Epithelial cell of prostate (primary cell): ENCODE results near the gene RAB27B.
A peak's percentile ranks its signal among the peaks of the same experiment; 100 is the strongest.
"Not testable (repeated sequence)": the region's sequence is repeated elsewhere in the genome, so short reads cannot be mapped to it uniquely, and the experiment has no call there.

Source experiments
- DNase-seq: peaks from one replicate; pipeline ENCODE4 v3.0.0-alpha.2; 2011; ENCODE audit warnings: low read depth, low spot score
- H3K27ac ChIP-seq: fragments of 450-650 bp; 2 replicates; pipeline ENCODE4 v1.5.1; 2017; ENCODE audit warnings: mild to moderate bottlenecking

Gene RAB27B

GRCh38 chr18:54828281-54828881 is at the start of gene RAB27B:
TSS of gene RAB27B (plus strand) at chr18:54828477. CDS start at chr18:54877586, 49,109 bp downstream.
- peak; percentile 93 for DNase-seq
- H3K27ac ChIP-seq: peak within 1 kb of the TSS; percentile 82

GRCh38 chr18:54780285-54780861 is 47.9 kb upstream of the RAB27B start:
- no peak overlapping the region for H3K27ac ChIP-seq
- no peak for DNase-seq

- DNase-seq: no peak
Observed at GRCh38 chr18:54780970-54781369, 47.3 kb upstream of the RAB27B start.

GRCh38 chr18:54783139-54783538 is 45.1 kb upstream of the RAB27B start:
- H3K27ac ChIP-seq: no peak overlapping the region
- no peak for DNase-seq

More at GRCh38 chr18:54780970-54781369, 47.3 kb upstream of the RAB27B start:
- no peak overlapping the region for H3K27ac ChIP-seq

- no peak overlapping the region for H3K27ac ChIP-seq
- no peak for DNase-seq
Observed at GRCh38 chr18:54786206-54786605, 42.1 kb upstream of the RAB27B start.

- no peak for DNase-seq
- no peak overlapping the region for H3K27ac ChIP-seq
Observed at GRCh38 chr18:54787121-54787520, 41.2 kb upstream of the RAB27B start.

GRCh38 chr18:54787616-54788015 is 40.7 kb upstream of the RAB27B start:
- no peak overlapping the region for H3K27ac ChIP-seq
- DNase-seq: no peak

- H3K27ac ChIP-seq: no peak overlapping the region
- DNase-seq: no peak
Observed at GRCh38 chr18:54790109-54790508, 38.2 kb upstream of the RAB27B start.

- H3K27ac ChIP-seq: no peak overlapping the region
- no peak for DNase-seq
Observed at GRCh38 chr18:54791657-54792056, 36.6 kb upstream of the RAB27B start.

- no peak for DNase-seq
- H3K27ac ChIP-seq: no peak overlapping the region
Observed at GRCh38 chr18:54792079-54792478, 36.2 kb upstream of the RAB27B start.

- H3K27ac ChIP-seq: no peak overlapping the region
Observed at GRCh38 chr18:54794823-54795222, 33.5 kb upstream of the RAB27B start.

GRCh38 chr18:54798186-54798585 is 30.1 kb upstream of the RAB27B start:
- DNase-seq: no peak
- no peak overlapping the region for H3K27ac ChIP-seq

More at GRCh38 chr18:54794823-54795222, 33.5 kb upstream of the RAB27B start:
- DNase-seq: no peak

- no peak overlapping the region for H3K27ac ChIP-seq
- no peak for DNase-seq
Observed at GRCh38 chr18:54801374-54801773, 26.9 kb upstream of the RAB27B start.

GRCh38 chr18:54802178-54802577 is 26.1 kb upstream of the RAB27B start:
- DNase-seq: no peak
- no peak overlapping the region for H3K27ac ChIP-seq

GRCh38 chr18:54802686-54803395 is 25.4 kb upstream of the RAB27B start:
- DNase-seq: no peak
- no peak overlapping the region for H3K27ac ChIP-seq

GRCh38 chr18:54805571-54806334 is 22.5 kb upstream of the RAB27B start:
- peak overlapping the region; percentile 46 for H3K27ac ChIP-seq
- no peak for DNase-seq

GRCh38 chr18:54806526-54806925 is 21.8 kb upstream of the RAB27B start:
- peak overlapping the region; percentile 36 for H3K27ac ChIP-seq
- no peak for DNase-seq

- peak overlapping the region; percentile 36 for H3K27ac ChIP-seq
- no peak for DNase-seq
Observed at GRCh38 chr18:54807303-54807702, 21.0 kb upstream of the RAB27B start.

- not testable (repeated sequence) for DNase-seq, H3K27ac ChIP-seq
Observed at GRCh38 chr18:54810662-54811061, 17.6 kb upstream of the RAB27B start.

GRCh38 chr18:54812885-54813284 is 15.4 kb upstream of the RAB27B start:
- no peak for DNase-seq
- H3K27ac ChIP-seq: no peak overlapping the region

GRCh38 chr18:54813305-54813704 is 15.0 kb upstream of the RAB27B start:
- no peak for DNase-seq
- no peak overlapping the region for H3K27ac ChIP-seq
